HG03196 (cell line): Measurements from ENCODE around the gene WDR83.
"Not testable (repeated sequence)": the region's sequence is repeated elsewhere in the genome, so short reads cannot be mapped to it uniquely, and the experiment has no call there.

Experiments used
- ATAC-seq: cut with Tn5 transposase; IDR thresholded peaks from one replicate; pipeline ENCODE4 v1.9.1; 2021; ENCODE audit not compliant: unreplicated experiment

The WDR83 gene, protein sequence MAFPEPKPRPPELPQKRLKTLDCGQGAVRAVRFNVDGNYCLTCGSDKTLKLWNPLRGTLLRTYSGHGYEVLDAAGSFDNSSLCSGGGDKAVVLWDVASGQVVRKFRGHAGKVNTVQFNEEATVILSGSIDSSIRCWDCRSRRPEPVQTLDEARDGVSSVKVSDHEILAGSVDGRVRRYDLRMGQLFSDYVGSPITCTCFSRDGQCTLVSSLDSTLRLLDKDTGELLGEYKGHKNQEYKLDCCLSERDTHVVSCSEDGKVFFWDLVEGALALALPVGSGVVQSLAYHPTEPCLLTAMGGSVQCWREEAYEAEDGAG

DNA sequence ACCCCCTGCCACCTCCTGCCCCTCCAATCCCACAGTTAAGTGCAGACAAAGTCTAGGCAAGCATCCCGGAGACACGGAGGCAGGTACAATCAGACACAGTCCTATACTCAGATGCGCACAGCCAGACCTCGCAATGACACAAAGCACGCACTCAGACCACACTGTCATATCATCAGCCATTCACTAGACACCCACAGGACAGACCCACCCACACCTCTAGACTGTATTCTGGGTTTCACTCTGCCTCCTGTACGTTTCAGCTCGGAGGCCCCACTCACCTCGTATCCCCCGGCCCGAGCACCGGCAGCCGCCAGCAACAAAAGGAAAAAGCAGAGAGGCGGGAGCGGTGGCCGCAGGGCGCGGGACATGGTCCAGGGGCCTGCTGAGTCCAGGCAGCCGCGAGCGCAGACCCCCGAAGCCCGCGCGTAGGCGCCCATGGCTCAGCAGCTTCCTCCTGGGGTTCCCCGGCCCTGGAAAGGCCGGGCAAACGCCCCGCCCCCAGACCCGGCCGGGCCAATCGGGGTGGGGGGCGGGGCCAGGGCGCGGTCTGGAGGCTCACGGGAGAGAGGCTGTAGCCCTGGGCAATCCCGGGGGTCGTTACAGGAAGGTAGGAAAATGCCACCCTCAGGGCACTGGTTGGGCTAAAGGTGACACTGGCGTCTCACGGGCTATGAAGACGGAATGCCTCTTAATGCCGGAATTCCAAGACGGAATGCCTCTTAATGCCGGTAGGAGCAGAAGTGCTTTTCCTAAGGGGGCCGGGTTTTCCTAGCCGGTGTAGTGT, at the start of gene WDR83, which contains the start of gene MAN2B1:
WDR83 (plus strand) TSS at position 543 of the 784 bp plus-strand sequence. CDS start 2,984 bp downstream, outside the sequence.
MAN2B1 (minus strand) TSS at position 478 of the 784 bp plus-strand sequence; CDS start at position 437, 41 bp downstream.
- ATAC-seq = peak; percentile 41

DNA sequence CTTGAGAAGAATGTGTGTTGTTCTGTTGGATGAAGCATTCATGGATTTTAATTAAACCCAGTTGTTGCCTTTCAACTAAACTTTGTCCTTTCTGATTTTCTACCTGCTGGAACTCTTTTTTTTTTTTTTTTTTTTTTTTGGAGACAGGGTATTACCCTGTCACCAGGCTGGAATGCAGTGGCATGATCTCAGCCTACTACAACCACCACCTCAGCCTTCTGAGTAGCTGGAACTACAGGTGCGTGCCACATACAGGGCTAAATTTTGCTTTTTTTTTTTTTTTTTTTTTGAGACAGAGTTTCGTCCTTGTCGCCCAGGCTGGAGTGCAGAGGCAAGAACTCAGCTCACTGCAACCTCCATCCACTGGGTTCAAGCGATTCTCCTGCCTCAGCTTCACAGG, 49.0 kb upstream of the WDR83 start:
- no peak for ATAC-seq

- ATAC-seq = not testable (repeated sequence)
These were observed 45.2 kb upstream of the WDR83 start for GRCh38 chr19:12621253-12622024.

DNA sequence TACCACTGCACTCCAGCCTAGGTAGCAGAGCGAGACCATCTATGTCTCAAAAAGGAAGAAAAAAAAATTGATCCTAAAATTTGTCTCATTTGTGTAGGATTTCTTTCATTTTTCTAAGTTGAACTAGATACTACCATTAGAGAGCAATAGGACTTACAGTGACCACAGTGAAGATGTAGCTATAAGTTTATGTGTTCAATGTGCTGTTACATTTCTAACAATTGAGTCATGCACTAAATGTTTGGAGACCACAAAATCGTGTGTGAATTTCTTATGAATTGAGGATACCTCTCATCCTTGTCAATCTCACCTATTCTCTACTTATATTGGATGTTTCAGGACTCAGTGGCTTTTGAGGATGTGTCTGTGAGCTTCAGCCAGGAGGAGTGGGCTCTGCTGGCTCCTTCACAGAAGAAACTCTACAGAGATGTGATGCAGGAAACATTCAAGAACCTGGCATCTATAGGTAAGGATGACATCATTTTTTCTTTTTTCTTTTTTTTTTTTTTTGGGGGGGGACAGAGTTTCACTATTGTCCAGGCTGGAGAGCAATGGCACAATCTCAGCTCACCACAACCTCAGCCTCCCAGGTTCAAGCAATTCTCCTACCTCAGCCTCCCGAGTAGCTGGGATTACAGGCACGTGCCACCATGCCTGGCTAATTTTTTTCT, 43.1 kb upstream of the WDR83 start:
- no peak for ATAC-seq

GRCh38 chr19:12626958-12627357, 39.6 kb upstream of the WDR83 start:
- ATAC-seq = no peak

DNA sequence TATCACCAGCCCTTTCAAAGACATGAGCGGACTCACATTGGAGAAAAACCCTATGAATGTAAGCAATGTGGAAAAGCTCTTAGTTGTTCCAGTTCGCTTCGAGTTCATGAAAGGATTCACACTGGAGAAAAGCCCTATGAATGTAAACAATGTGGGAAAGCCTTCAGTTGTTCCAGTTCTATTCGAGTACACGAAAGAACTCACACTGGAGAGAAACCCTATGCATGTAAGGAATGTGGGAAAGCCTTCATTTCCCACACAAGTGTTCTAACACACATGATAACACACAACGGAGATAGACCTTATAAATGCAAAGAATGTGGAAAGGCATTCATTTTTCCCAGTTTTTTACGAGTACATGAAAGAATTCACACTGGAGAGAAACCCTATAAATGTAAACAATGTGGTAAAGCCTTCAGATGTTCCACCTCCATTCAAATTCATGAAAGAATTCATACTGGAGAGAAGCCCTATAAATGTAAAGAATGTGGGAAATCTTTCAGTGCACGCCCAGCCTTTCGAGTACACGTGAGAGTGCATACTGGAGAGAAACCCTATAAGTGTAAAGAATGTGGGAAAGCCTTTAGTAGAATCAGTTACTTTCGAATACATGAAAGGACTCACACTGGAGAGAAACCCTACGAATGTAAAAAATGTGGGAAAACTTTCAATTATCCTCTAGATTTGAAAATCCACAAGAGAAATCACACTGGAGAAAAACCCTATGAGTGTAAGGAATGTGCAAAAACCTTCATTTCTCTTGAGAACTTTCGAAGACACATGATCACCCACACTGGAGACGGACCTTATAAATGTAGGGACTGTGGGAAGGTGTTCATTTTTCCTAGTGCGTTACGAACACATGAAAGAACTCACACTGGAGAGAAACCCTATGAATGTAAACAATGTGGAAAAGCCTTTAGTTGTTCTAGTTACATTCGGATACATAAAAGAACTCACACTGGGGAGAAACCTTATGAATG, 38.3 kb upstream of the WDR83 start:
- no peak for ATAC-seq

DNA sequence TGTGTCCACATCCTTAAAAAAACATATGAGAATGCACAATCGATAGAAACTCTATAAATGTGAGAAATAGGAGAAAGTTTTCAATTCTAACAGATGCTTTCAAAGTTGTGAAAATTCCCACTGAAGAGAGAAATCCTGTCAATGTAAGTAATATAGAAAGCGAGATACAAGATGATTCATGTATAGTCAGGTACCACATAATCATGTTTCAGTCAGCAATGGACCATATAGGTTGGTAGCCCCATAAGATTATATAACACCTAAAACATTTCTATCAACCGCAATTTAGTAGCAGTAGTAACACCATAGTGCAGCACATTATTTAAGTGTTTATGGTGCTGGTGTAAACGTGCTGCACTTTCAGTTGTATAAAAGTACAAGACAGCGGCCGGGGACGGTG, 37.4 kb upstream of the WDR83 start:
- ATAC-seq = no peak

DNA sequence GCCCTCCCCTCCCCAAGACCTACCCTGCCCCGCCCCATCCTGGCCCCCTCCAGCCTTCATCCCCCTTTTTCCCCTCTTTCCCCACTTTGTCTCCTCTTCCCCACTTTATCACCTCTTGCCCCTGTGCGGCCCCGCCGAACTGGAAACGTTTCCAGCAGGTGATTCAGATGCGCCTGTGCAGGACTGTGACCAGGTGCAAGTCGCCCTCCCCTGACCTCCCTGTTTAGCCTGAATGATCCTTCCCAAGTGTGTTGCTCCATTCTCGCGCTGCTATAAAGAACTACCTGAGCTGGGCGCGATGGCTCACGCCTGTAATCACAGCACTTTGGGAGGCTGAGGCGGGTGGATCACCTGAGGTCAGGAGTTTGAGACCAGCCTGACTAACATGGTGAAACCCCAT, 30.0 kb upstream of the WDR83 start:
- ATAC-seq = no peak

DNA sequence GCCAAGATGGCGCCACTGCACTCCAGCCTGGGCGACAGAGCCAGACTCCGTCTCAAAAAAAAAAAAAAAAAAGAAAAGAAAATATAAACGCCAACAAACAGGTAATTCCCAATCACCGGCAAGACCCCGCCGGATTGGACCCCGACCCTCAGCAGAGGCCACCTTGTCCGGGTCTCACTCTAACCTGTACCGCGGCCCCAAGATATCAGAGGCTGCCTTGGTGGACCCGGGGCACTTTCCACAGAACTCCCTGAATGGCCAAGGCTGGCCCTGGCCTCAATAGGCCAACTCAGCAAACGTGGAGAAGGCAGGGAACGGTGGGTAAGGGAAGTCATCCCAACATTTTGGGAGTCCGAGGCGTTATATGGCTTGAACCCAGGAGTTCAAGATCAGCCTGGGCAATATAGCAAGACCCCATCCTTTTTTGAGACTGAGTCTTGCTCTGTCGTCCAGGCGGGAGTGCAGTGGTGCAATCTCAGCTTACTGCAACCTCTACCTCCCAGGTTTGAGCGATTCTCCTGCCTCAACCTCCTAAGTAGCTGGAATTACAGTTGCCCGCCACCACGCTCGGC, 27.9 kb upstream of the WDR83 start:
- ATAC-seq = no peak

- peak; percentile 67 for ATAC-seq
These were observed 26.6 kb upstream of the WDR83 start for GRCh38 chr19:12639901-12640613.

DNA sequence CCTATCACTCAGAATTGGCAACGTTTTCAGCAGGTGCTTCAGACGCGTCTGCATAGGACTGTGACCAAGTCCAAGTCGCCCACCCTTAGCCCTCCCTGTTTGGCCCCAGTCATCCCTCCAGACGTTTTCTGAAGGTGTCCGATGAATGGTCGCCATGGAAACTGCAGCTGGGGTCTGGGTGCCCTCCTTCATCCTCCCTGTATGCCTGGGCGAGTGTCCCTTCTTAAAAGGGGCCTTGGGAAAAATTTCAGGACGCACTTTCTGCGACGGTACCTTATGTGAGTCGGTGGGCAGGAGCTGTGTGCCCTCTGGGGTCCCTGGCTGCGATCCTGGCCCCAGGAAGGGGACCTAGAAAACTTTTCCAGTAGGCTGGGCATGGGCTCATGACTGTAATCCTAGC, 25.2 kb upstream of the WDR83 start:
- ATAC-seq = no peak

DNA sequence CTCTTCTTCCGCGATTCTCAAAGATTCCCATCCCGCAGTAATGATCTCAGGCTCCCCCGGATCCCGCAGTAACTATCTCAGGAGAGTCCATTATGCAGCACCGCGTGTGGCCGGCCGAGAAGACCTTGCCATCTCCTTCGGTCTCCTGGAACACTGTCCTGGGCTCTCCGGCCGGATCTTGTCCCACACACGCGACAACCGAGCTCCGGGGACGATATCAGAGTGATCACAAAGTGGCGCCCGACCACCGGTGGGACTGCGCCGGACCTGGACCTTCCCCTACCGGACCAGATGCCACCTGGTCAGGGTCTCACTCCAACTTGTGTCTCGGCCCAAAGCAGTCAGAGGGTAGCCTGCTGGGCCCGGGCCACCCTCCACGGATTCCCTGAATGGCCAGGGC, 24.1 kb upstream of the WDR83 start:
- ATAC-seq = no peak

GRCh38 chr19:12643716-12644115, 22.9 kb upstream of the WDR83 start:
- not testable (repeated sequence) for ATAC-seq

- no peak for ATAC-seq
These were observed 20.1 kb upstream of the WDR83 start for GRCh38 chr19:12646551-12646950.

- ATAC-seq = no peak
These were observed 19.6 kb upstream of the WDR83 start for GRCh38 chr19:12647047-12647446.

DNA sequence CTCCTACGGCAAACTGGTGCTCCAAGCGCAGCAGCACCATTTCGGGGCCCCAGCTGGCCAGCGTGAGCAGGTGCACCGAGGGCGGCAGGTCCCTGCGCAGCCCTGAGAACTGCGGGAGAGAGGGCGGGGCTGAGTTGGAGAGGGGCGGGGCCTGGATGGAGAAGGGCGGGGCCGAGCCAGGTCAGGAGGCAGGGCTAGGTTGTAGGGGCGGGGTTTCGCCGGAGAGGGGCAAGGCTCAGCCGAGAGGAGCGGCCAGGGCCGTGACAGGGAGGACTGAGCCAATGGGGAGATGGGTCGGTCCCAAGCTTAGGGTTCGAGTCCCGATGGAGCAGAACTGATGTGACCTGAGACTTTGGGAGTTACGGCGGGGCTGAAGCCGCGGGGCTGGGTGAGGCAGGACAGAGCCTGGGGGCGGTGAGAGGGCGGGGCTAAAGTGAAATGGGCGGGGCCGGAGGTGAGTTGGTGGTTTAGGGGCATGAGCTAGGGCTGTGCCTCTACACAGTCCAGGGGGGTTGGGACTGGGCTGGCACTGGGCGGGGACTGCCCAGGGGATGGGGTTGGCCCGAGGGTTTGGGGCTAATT, 19.0 kb upstream of the WDR83 start:
- ATAC-seq = no peak

DNA sequence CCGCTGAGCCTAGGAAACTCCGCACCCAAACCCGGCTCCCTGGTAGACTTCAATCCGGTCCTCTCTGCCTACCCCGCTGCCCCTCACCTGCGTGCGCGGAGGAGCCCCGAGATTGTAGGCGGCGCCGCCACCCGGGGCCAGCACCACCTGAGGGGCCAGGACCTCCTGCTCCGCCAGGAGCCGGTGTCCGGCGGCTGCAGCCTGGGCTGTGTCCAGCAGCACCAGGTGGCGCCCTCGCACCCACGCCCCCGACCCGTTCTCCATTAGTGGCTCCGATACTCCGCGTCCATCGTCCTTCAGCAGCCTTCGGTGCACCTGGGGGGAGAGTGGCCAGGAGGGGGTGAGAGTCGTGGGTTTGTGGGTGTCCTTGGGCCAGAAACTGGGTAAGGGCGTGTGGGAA, 18.5 kb upstream of the WDR83 start:
- ATAC-seq = no peak

- no peak for ATAC-seq
These were observed 16.7 kb upstream of the WDR83 start for GRCh38 chr19:12649941-12650340.
